B cell (primary cell): Measurements from ENCODE around the gene CACNA1A. TPM values are rescaled to one million over a fixed set of nuclear protein-coding genes. Genes with fewer than 3 reads are reported as not detected.

Experiments
- ATAC-seq: fragments of 200-7000 bp; cut with Tn5 transposase; one replicate; pipeline ENCODE4 v1.10.0; 2021; ENCODE audit warnings: low read depth, mild to moderate bottlenecking, moderate number of reproducible peaks, moderate library complexity
- CTCF ChIA-PET: fragments of 350-600 bp; sonication (Branson Sonifier 250); formaldehyde crosslinking; loops from one replicate; lab custom pipeline; 2021; ENCODE audit warnings: antibody characterized with exemption, inconsistent platforms; lab: Charles Lee
- POLR2A ChIA-PET: fragments of 350-600 bp; sonication (Branson Sonifier 250); formaldehyde crosslinking; loops from one replicate; lab custom pipeline; 2021; ENCODE audit warnings: antibody characterized with exemption; lab: Charles Lee
- DNase-seq: peaks from one replicate; pipeline ENCODE4 v3.0.0; 2013
- H2AFZ ChIP-seq: 2 replicates; pipeline ENCODE4 v1.6.1; 2012; ENCODE audit warnings: mild to moderate bottlenecking, low read depth, low read length; ENCODE audit not compliant: insufficient read depth, poor library complexity, severe bottlenecking
- H3K27ac ChIP-seq, 2 donors: 1 replicate in 1 of 2; 2 replicates in 1 of 2; pipeline ENCODE4 v1.5.1; 2012 to 2013; ENCODE audit warnings: low read length in 2 of 2, mild to moderate bottlenecking in 2 of 2, moderate library complexity in 1 of 2
- H3K27me3 ChIP-seq, 4 experiments: fragments of 200-600 bp in 1 of 4; sonication (generic) in 1 of 4; replicated peaks in 1 of 4; 1 replicate in 2 of 4; 2 replicates in 2 of 4; pipeline versions ENCODE4 v1.6.1 to v1.7.0; 2013 to 2016; ENCODE audit warnings: low read length in 3 of 4, mild to moderate bottlenecking in 2 of 4, mixed read lengths in 1 of 4, moderate library complexity in 1 of 4; ENCODE audit not compliant: insufficient read depth in 4 of 4, control insufficient read depth in 3 of 4; ENCODE audit errors: control extremely low read depth in 1 of 4
- H3K36me3 ChIP-seq, 2 experiments: replicated peaks in 1 of 2; 1 replicate in 1 of 2; 2 replicates in 1 of 2; pipeline versions ENCODE4 v1.6.1 to v1.7.1; 2013; ENCODE audit warnings: low read length in 1 of 2; ENCODE audit not compliant: insufficient read depth in 2 of 2, control insufficient read depth in 1 of 2; ENCODE audit errors: control extremely low read depth in 1 of 2, extremely low read depth in 1 of 2
- H3K4me1 ChIP-seq, 2 donors: fragments of 200-600 bp in 1 of 2; sonication (generic) in 1 of 2; 1 replicate in 1 of 2; 2 replicates in 1 of 2; pipeline versions ENCODE4 v1.5.1 to v1.6.1; 2013 to 2017; ENCODE audit warnings: low read length in 2 of 2; ENCODE audit not compliant: control insufficient read depth in 2 of 2, insufficient read depth in 2 of 2
- H3K4me2 ChIP-seq: replicated peaks from 2 replicates; pipeline ENCODE3; 2012; ENCODE audit warnings: mild to moderate bottlenecking, low read depth, low read length; ENCODE audit not compliant: poor library complexity, severe bottlenecking
- H3K4me3 ChIP-seq, 5 experiments: fragments of 200-600 bp in 1 of 5; sonication (generic) in 1 of 5; 1 replicate in 3 of 5; 2 replicates in 2 of 5; pipeline versions ENCODE4 v1.5.1 to v1.7.0; 2011 to 2016; ENCODE audit warnings: low read length in 4 of 5, mild to moderate bottlenecking in 4 of 5, low read depth in 2 of 5, control low read depth in 1 of 5, moderate library complexity in 1 of 5; ENCODE audit not compliant: insufficient read depth in 1 of 5; ENCODE audit errors: control extremely low read depth in 1 of 5, extremely low read depth in 1 of 5
- H3K79me2 ChIP-seq: fragments of 200-600 bp; sonication (generic); one replicate; pipeline ENCODE4 v1.6.0; 2016; ENCODE audit warnings: low read length; ENCODE audit not compliant: control insufficient read depth, insufficient read depth
- H3K9ac ChIP-seq: fragments of 200-600 bp; sonication (generic); 2 replicates; pipeline ENCODE4 v1.6.1; 2017; ENCODE audit warnings: mild to moderate bottlenecking, low read length, moderate library complexity
- H3K9me3 ChIP-seq, 3 donors: one replicate each; pipeline versions ENCODE4 v1.6.1 to v1.7.1; 2013; ENCODE audit warnings: low read length in 2 of 3; ENCODE audit not compliant: control insufficient read depth in 2 of 3, insufficient read depth in 1 of 3; ENCODE audit errors: control extremely low read depth in 1 of 3
- H4K20me1 ChIP-seq: 2 replicates; pipeline ENCODE4 v1.6.0; 2012; ENCODE audit warnings: mild to moderate bottlenecking, low read length; ENCODE audit not compliant: insufficient read depth, control insufficient read depth, poor library complexity, severe bottlenecking
- H3K27ac Mint-ChIP-seq: one replicate; pipeline ENCODE4 v1.8.0; 2021; ENCODE audit warnings: mixed read lengths
- H3K27me3 Mint-ChIP-seq: one replicate; pipeline ENCODE4 v1.8.0; 2021; ENCODE audit warnings: mixed read lengths
- H3K4me1 Mint-ChIP-seq: one replicate; pipeline ENCODE4 v1.8.0; 2021; ENCODE audit warnings: mixed read lengths
- H3K4me3 Mint-ChIP-seq: one replicate; pipeline ENCODE4 v1.8.0; 2021; ENCODE audit warnings: mixed read lengths
- H3K9me3 Mint-ChIP-seq: one replicate; pipeline ENCODE4 v1.8.0; 2022; ENCODE audit warnings: mixed read lengths; ENCODE audit not compliant: insufficient read depth
- CTCF ChIP-seq: fragments of 200-600 bp; IDR thresholded peaks from one replicate; pipeline ENCODE4 v1.8.0; 2022; ENCODE audit warnings: antibody characterized with exemption, mild to moderate bottlenecking
- EZH2 ChIP-seq: IDR thresholded peaks from 2 replicates; pipeline ENCODE4 v1.6.1; 2012; ENCODE audit warnings: borderline replicate concordance, low read depth, mild to moderate bottlenecking, moderate library complexity, low read length; ENCODE audit not compliant: insufficient read depth, poor library complexity, severe bottlenecking
- whole genome bisulfite sequencing: methylation state at CpG from one replicate; pipeline ENCODE4 v1.1.5; 2013; ENCODE audit warnings: missing lambda C conversion rate; ENCODE audit not compliant: insufficient coverage; 5-methylcytosine and 5-hydroxymethylcytosine counted together
- intact Hi-C: fragments of 100-400 bp; cut with micrococcal nuclease; formaldehyde crosslinking; loops from one replicate; pipeline ENCODE4 v1.10.0; 2022
- polyA plus RNA-seq: library from polyadenylated mRNA; depleted of rRNA; stranded (reverse); fragments of >200 nt; gene quantifications from 2 replicates; pipeline ENCODE4 v1.2.3, GENCODE V29; 2012
- total RNA-seq, 2 donors: library from RNA; stranded (reverse); fragments of 120-200 nt in 1 of 2; gene quantifications; 1 replicate in 1 of 2; 2 replicates in 1 of 2; pipeline versions ENCODE4 v1.2.3 to v1.2.4, GENCODE V29; 2013 to 2022

Gene CACNA1A
- total and polyA plus RNA-seq, 2 donors (not counting 1 experiment from before 2014, with no cell fraction given), result 1.2 to 1.3 TPM

GRCh38 chr19:13553880-13554400 lies 47.7 kb upstream of the CACNA1A start:
- H3K9ac ChIP-seq, result no peak overlapping the region
- H3K9me3 ChIP-seq, result no peaks in the 10 kb centered on the region
- H3K4me3 Mint-ChIP-seq, result no peak overlapping the region
- no peak for TF ChIP-seq EZH2
- TF ChIP-seq CTCF, result no peak
- CTCF ChIA-PET, result no interaction called here
- H3K27me3 ChIP-seq, result peaks cover 0 to 8% (median 5%) of the 10 kb centered on the region in 4 experiments
- peaks cover 4% of the 10 kb centered on the region for H3K9me3 Mint-ChIP-seq
- H2AFZ ChIP-seq, result no peak overlapping the region
- no peak overlapping the region for H3K27ac Mint-ChIP-seq
- H3K79me2 ChIP-seq, result no peaks in the 10 kb centered on the region
- H3K4me3 ChIP-seq, result no peak overlapping the region
- 86% methylated on average over 2 of the region's 2 CpGs for WGBS
- DNase-seq, result no peak
- POLR2A ChIA-PET, result no interaction called here
- H3K4me1 ChIP-seq, result no peaks in the 10 kb centered on the region
- no peaks in the 10 kb centered on the region for H3K4me1 Mint-ChIP-seq
- no peaks in the 10 kb centered on the region for H3K36me3 ChIP-seq
- H4K20me1 ChIP-seq, result no peaks in the 10 kb centered on the region
- no peak for ATAC-seq
- H3K4me2 ChIP-seq, result no peak overlapping the region
- no peak overlapping the region for H3K27ac ChIP-seq
- intact Hi-C loops, result no loop called here
- H3K27me3 Mint-ChIP-seq, result peaks cover 43% of the 10 kb centered on the region

- no peak overlapping the region for H3K4me3 ChIP-seq
- no peaks in the 10 kb centered on the region for H4K20me1 ChIP-seq
- peaks cover 0 to 6% (median 0%) of the 10 kb centered on the region in 3 donors for H3K9me3 ChIP-seq
- 100% methylated on average over 1 of the region's 3 CpGs for WGBS
- CTCF ChIA-PET, result no interaction called here
- intact Hi-C loops, result no loop called here
- H3K36me3 ChIP-seq, result no peaks in the 10 kb centered on the region
- H2AFZ ChIP-seq, result no peak overlapping the region
- H3K27me3 ChIP-seq, result peaks cover 0 to 3% (median 0%) of the 10 kb centered on the region in 4 experiments
- Mint-ChIP-seq H3K9me3 (peaks cover 4% of the 10 kb centered on the region), H3K27ac (no peak overlapping the region), H3K4me1 (no peaks in the 10 kb centered on the region), H3K4me3 (no peak overlapping the region), H3K27me3 (peaks cover 27% of the 10 kb centered on the region)
- H3K4me1 ChIP-seq, result no peaks in the 10 kb centered on the region
- H3K9ac ChIP-seq, result no peak overlapping the region
- no peak overlapping the region for H3K27ac ChIP-seq
- DNase-seq (no peak), ATAC-seq (no peak)
- no peak for TF ChIP-seq EZH2
- TF ChIP-seq CTCF, result no peak
- POLR2A ChIA-PET, result interaction anchor here (0.7 kb wide), 1 partner anchor 8 kb away, joined by 3 read pairs; no protein-coding TSS in a partner anchor
- H3K79me2 ChIP-seq, result no peaks in the 10 kb centered on the region
- H3K4me2 ChIP-seq, result no peak overlapping the region
Measured at GRCh38 chr19:13548131-13548530, 41.9 kb upstream of the CACNA1A start.
